Naive B cell (primary cell): ENCODE data around the gene RPL15. TPM values are rescaled to one million over a fixed set of nuclear protein-coding genes. Genes with fewer than 3 reads are reported as not detected.
"Not testable (repeated sequence)": the region's sequence is repeated elsewhere in the genome, so short reads cannot be mapped to it uniquely, and the experiment has no call there.

Experiments used
- ATAC-seq, 2 donors: fragments of 150-1000 bp; cut with Tn5 transposase; 2 replicates each; pipeline ENCODE4 v1.10.0; 2021; ENCODE audit warnings: low read depth in 2 of 2, mild to moderate bottlenecking in 2 of 2, moderate library complexity in 2 of 2
- DNase-seq: peaks from one replicate; pipeline ENCODE4 v3.0.0; 2022
- H3K27ac Mint-ChIP-seq, 6 donors: one replicate each; pipeline ENCODE4 v1.8.0; 2020 to 2022; ENCODE audit warnings: mild to moderate bottlenecking in 6 of 6, mixed read lengths in 6 of 6, moderate library complexity in 5 of 6, inconsistent platforms in 2 of 6
- H3K27me3 Mint-ChIP-seq, 3 donors: one replicate each; pipeline ENCODE4 v1.8.0; 2021 to 2022; ENCODE audit warnings: mixed read lengths in 3 of 3, mild to moderate bottlenecking in 1 of 3
- H3K36me3 Mint-ChIP-seq, 2 donors: one replicate each; pipeline ENCODE4 v1.8.0; 2020 to 2022; ENCODE audit warnings: mixed read lengths in 2 of 2, inconsistent platforms in 1 of 2, mild to moderate bottlenecking in 1 of 2
- H3K4me1 Mint-ChIP-seq, 3 donors: one replicate each; pipeline ENCODE4 v1.8.0; 2020 to 2022; ENCODE audit warnings: mixed read lengths in 3 of 3, inconsistent platforms in 1 of 3, mild to moderate bottlenecking in 1 of 3, moderate library complexity in 1 of 3
- H3K4me3 Mint-ChIP-seq, 8 donors: one replicate each; pipeline ENCODE4 v1.8.0; 2020 to 2022; ENCODE audit warnings: mild to moderate bottlenecking in 8 of 8, mixed read lengths in 8 of 8, moderate library complexity in 8 of 8, inconsistent platforms in 2 of 8
- H3K9me3 Mint-ChIP-seq, 7 donors: one replicate each; pipeline ENCODE4 v1.8.0; 2020 to 2022; ENCODE audit warnings: mixed read lengths in 7 of 7, mild to moderate bottlenecking in 5 of 7, inconsistent platforms in 2 of 7, moderate library complexity in 1 of 7
- polyA plus RNA-seq, 6 donors: library from polyadenylated mRNA; unstranded; fragments of 300-500 nt; fragmentation: Illumina TruSeq; gene quantifications; one replicate each; pipeline ENCODE4 v1.2.3, GENCODE V29; 2021; ENCODE audit warnings: low read depth in 6 of 6

RPL15 gene
- polyA plus RNA-seq, 6 donors from 2014 or later: 5,343 to 7,068 (median 5,837) TPM

- no peaks in the 10 kb centered on the region for H3K27me3 Mint-ChIP-seq
- peaks cover 0 to 5% (median 0%) of the 10 kb centered on the region in 7 donors for H3K9me3 Mint-ChIP-seq
- H3K4me1 Mint-ChIP-seq: peaks cover 0 to 3% (median 2%) of the 10 kb centered on the region in 3 donors
- peak overlapping the region in 1 of 6 donors; percentile 77 for H3K27ac Mint-ChIP-seq
- no peak overlapping the region for H3K4me3 Mint-ChIP-seq
- peaks cover 10 to 13% of the 10 kb centered on the region in 2 donors for H3K36me3 Mint-ChIP-seq
- ATAC-seq: no peak
- DNase-seq: no peak
These were observed 12.4 kb upstream of the RPL15 start for GRCh38 chr3:23904545-23904944.

GRCh38 chr3:23909341-23909740, 7.6 kb upstream of the RPL15 start:
- H3K4me3 Mint-ChIP-seq: no peak overlapping the region
- DNase-seq (no peak), ATAC-seq (no peak)
- H3K9me3 Mint-ChIP-seq: peaks cover 0 to 2% (median 0%) of the 10 kb centered on the region in 7 donors
- peaks cover 0 to 8% (median 5%) of the 10 kb centered on the region in 3 donors for H3K4me1 Mint-ChIP-seq
- H3K36me3 Mint-ChIP-seq: peaks cover 5 to 7% of the 10 kb centered on the region in 2 donors
- H3K27me3 Mint-ChIP-seq: no peaks in the 10 kb centered on the region
- H3K27ac Mint-ChIP-seq: no peak overlapping the region

- Mint-ChIP-seq H3K4me3 (no peak overlapping the region), H3K9me3 (no peaks in the 10 kb centered on the region), H3K36me3 (peaks cover 4 to 7% of the 10 kb centered on the region in 2 donors), H3K27me3 (no peaks in the 10 kb centered on the region), H3K4me1 (peaks cover 8 to 19% (median 11%) of the 10 kb centered on the region in 3 donors), H3K27ac (no peak overlapping the region)
- ATAC-seq (no peak), DNase-seq (no peak)
These were observed 5.5 kb upstream of the RPL15 start for GRCh38 chr3:23911397-23911796.

GRCh38 chr3:23912335-23912734, 4.6 kb upstream of the RPL15 start:
- H3K4me3 Mint-ChIP-seq, H3K27me3 Mint-ChIP-seq, DNase-seq, H3K36me3 Mint-ChIP-seq, H3K9me3 Mint-ChIP-seq, ATAC-seq: not testable (repeated sequence)
- H3K4me1 Mint-ChIP-seq: peaks cover 8 to 26% (median 16%) of the 10 kb centered on the region in 3 donors
- H3K27ac Mint-ChIP-seq: peak overlapping the region in 1 of 6 donors; percentile 85

GRCh38 chr3:23913182-23913581, 3.8 kb upstream of the RPL15 start:
- Mint-ChIP-seq H3K36me3 (peaks cover 7 to 11% of the 10 kb centered on the region in 2 donors), H3K27ac (no peak overlapping the region), H3K9me3 (no peaks in the 10 kb centered on the region), H3K27me3 (no peaks in the 10 kb centered on the region), H3K4me1 (peaks cover 15 to 34% (median 24%) of the 10 kb centered on the region in 3 donors), H3K4me3 (no peak overlapping the region)
- DNase-seq (no peak), ATAC-seq (no peak)

GRCh38 chr3:23913873-23914743, 2.8 kb upstream of the RPL15 start:
- DNase-seq (no peak), ATAC-seq (no peak)
- peaks cover 25 to 43% (median 34%) of the 10 kb centered on the region in 3 donors for H3K4me1 Mint-ChIP-seq
- no peaks in the 10 kb centered on the region for H3K27me3 Mint-ChIP-seq
- H3K36me3 Mint-ChIP-seq: peaks cover 7 to 17% of the 10 kb centered on the region in 2 donors
- H3K4me3 Mint-ChIP-seq: peak overlapping the region in 1 of 8 donors; percentile 99
- peak overlapping the region in 1 of 6 donors; percentile 6 for H3K27ac Mint-ChIP-seq
- H3K9me3 Mint-ChIP-seq: no peaks in the 10 kb centered on the region

GRCh38 chr3:23915537-23916108, 1.3 kb upstream of the RPL15 start:
- H3K4me1 Mint-ChIP-seq: peaks cover 29 to 57% (median 45%) of the 10 kb centered on the region in 3 donors
- peak overlapping the region in 5 of 6 donors; percentile 30 to 96 (median 67) for H3K27ac Mint-ChIP-seq
- H3K27me3 Mint-ChIP-seq: no peaks in the 10 kb centered on the region
- no peaks in the 10 kb centered on the region for H3K9me3 Mint-ChIP-seq
- peaks cover 3 to 26% of the 10 kb centered on the region in 2 donors for H3K36me3 Mint-ChIP-seq
- H3K4me3 Mint-ChIP-seq: peak overlapping the region; percentile 55 to 100 (median 99)
- ATAC-seq (no peak), DNase-seq (no peak)

GRCh38 chr3:23916152-23916885, 613 bp upstream of the RPL15 start:
- Mint-ChIP-seq H3K4me1 (peaks cover 28 to 62% (median 45%) of the 10 kb centered on the region in 3 donors), H3K27me3 (no peaks in the 10 kb centered on the region), H3K4me3 (peak overlapping the region; percentile 92 to 100 (median 99)), H3K27ac (peak overlapping the region; percentile 96 to 99 (median 98)), H3K9me3 (no peaks in the 10 kb centered on the region), H3K36me3 (peaks cover 0 to 27% of the 10 kb centered on the region in 2 donors)
- DNase-seq: no peak
- ATAC-seq: peak; percentile 29

- H3K36me3 Mint-ChIP-seq: peaks cover 0 to 27% of the 10 kb centered on the region in 2 donors
- peaks cover 28 to 62% (median 45%) of the 10 kb centered on the region in 3 donors for H3K4me1 Mint-ChIP-seq
- not testable (repeated sequence) for ATAC-seq, DNase-seq, H3K27me3 Mint-ChIP-seq, H3K9me3 Mint-ChIP-seq
- H3K4me3 Mint-ChIP-seq: peak overlapping the region; percentile 92 to 100 (median 99)
- peak overlapping the region; percentile 96 to 99 (median 98) for H3K27ac Mint-ChIP-seq
These were observed 859 bp downstream of the RPL15 start for GRCh38 chr3:23917679-23918303.

- not testable (repeated sequence) for ATAC-seq, H3K9me3 Mint-ChIP-seq, H3K27me3 Mint-ChIP-seq, DNase-seq
- Mint-ChIP-seq H3K4me1 (peaks cover 28 to 64% (median 45%) of the 10 kb centered on the region in 3 donors), H3K36me3 (peaks cover 0 to 27% of the 10 kb centered on the region in 2 donors), H3K27ac (peak overlapping the region in 5 of 6 donors; percentile 96 to 99 (median 98)), H3K4me3 (peak overlapping the region; percentile 92 to 100 (median 99))
These were observed 1.4 kb downstream of the RPL15 start for GRCh38 chr3:23918331-23918730.

GRCh38 chr3:23919628-23920027, 2.7 kb downstream of the RPL15 start:
- no peaks in the 10 kb centered on the region for H3K9me3 Mint-ChIP-seq
- H3K36me3 Mint-ChIP-seq: peaks cover 0 to 27% of the 10 kb centered on the region in 2 donors
- H3K27me3 Mint-ChIP-seq: no peaks in the 10 kb centered on the region
- peak overlapping the region in 5 of 6 donors; percentile 34 to 98 (median 50) for H3K27ac Mint-ChIP-seq
- H3K4me1 Mint-ChIP-seq: peaks cover 34 to 61% (median 45%) of the 10 kb centered on the region in 3 donors
- ATAC-seq (no peak), DNase-seq (peak; percentile 36)
- H3K4me3 Mint-ChIP-seq: peak overlapping the region in 6 of 8 donors; percentile 53 to 100 (median 96)

GRCh38 chr3:23920151-23920655, 3.3 kb downstream of the RPL15 start:
- DNase-seq (no peak), ATAC-seq (no peak)
- Mint-ChIP-seq H3K9me3 (no peaks in the 10 kb centered on the region), H3K27me3 (no peaks in the 10 kb centered on the region), H3K4me3 (peak overlapping the region in 4 of 8 donors; percentile 6 to 100 (median 76)), H3K36me3 (peaks cover 0 to 27% of the 10 kb centered on the region in 2 donors), H3K27ac (peak overlapping the region in 5 of 6 donors; percentile 39 to 69 (median 50)), H3K4me1 (peaks cover 34 to 59% (median 45%) of the 10 kb centered on the region in 3 donors)
